ENCODE data around the gene UBE2L3. TPM values are rescaled to one million over a fixed set of nuclear protein-coding genes. Genes with fewer than 3 reads are reported as not detected.

The UBE2L3 gene
- total RNA-seq, 1 donor from 2014 or later = 63.0 TPM

GRCh38 chr22:21626073-21626734, 58.7 kb downstream of the UBE2L3 start:
- Histone ChIP-seq H3K4me3 (ENCODE audit: low read depth, low read length) (no peak overlapping the region), H3K27me3 (ENCODE audit: control insufficient read depth, insufficient read depth, low read length) (no peaks in the 10 kb centered on the region), H3K36me3 (ENCODE audit: control insufficient read depth, insufficient read depth, low read length) (peaks cover 3% of the 10 kb centered on the region)
- DNase-seq (ENCODE audit: low read depth) = no peak
- TF ChIP-seq CTCF (IDR thresholded peaks at IDR 0.05; ENCODE audit: insufficient read depth, low read length, poor library complexity, severe bottlenecking) = no peak

- Histone ChIP-seq H3K4me3 (ENCODE audit: low read depth, low read length) (no peak overlapping the region), H3K27me3 (ENCODE audit: control insufficient read depth, insufficient read depth, low read length) (no peaks in the 10 kb centered on the region), H3K36me3 (ENCODE audit: control insufficient read depth, insufficient read depth, low read length) (peaks cover 3% of the 10 kb centered on the region)
- no peak for TF ChIP-seq CTCF (IDR thresholded peaks at IDR 0.05; ENCODE audit: insufficient read depth, low read length, poor library complexity, severe bottlenecking)
- no peak for DNase-seq (ENCODE audit: low read depth)
These were observed 59.4 kb downstream of the UBE2L3 start for GRCh38 chr22:21626735-21627469.

- no peak for TF ChIP-seq CTCF (IDR thresholded peaks at IDR 0.05; ENCODE audit: insufficient read depth, low read length, poor library complexity, severe bottlenecking)
- DNase-seq (ENCODE audit: low read depth) = no peak
- Histone ChIP-seq H3K36me3 (ENCODE audit: control insufficient read depth, insufficient read depth, low read length) (no peaks in the 10 kb centered on the region), H3K27me3 (ENCODE audit: control insufficient read depth, insufficient read depth, low read length) (no peaks in the 10 kb centered on the region), H3K4me3 (ENCODE audit: low read depth, low read length) (peak overlapping the region; percentile 100)
These were observed 61.1 kb downstream of the UBE2L3 start for GRCh38 chr22:21628386-21629254.

GRCh38 chr22:21629255-21630149, 62.0 kb downstream of the UBE2L3 start, which contains the start of gene YDJC:
TSS of gene YDJC (minus strand) at chr22:21630022. CDS start at chr22:21630014, 8 bp downstream.
- Histone ChIP-seq H3K27me3 (ENCODE audit: control insufficient read depth, insufficient read depth, low read length) (no peaks in the 10 kb centered on the region), H3K4me3 (ENCODE audit: low read depth, low read length) (peak within 1 kb of the TSS; percentile 100), H3K36me3 (ENCODE audit: control insufficient read depth, insufficient read depth, low read length) (no peaks in the 10 kb centered on the region)
- peak; percentile 80 for DNase-seq (ENCODE audit: low read depth)
- TF ChIP-seq CTCF (IDR thresholded peaks at IDR 0.05; ENCODE audit: insufficient read depth, low read length, poor library complexity, severe bottlenecking) = peak; percentile 76

GRCh38 chr22:21631025-21631424, 63.5 kb downstream of the UBE2L3 start:
- H3K27me3 ChIP-seq (ENCODE audit: control insufficient read depth, insufficient read depth, low read length) = no peaks in the 10 kb centered on the region
- H3K4me3 ChIP-seq (ENCODE audit: low read depth, low read length) = no peak overlapping the region
- no peak for DNase-seq (ENCODE audit: low read depth)
- no peak for TF ChIP-seq CTCF (IDR thresholded peaks at IDR 0.05; ENCODE audit: insufficient read depth, low read length, poor library complexity, severe bottlenecking)
- no peaks in the 10 kb centered on the region for H3K36me3 ChIP-seq (ENCODE audit: control insufficient read depth, insufficient read depth, low read length)

Measured in kidney epithelial cell (primary cell).